Aorta (tissue), 5 donors: ENCODE measurements around the gene KLC3. TPM values are rescaled to one million over a fixed set of nuclear protein-coding genes. Genes with fewer than 3 reads are reported as not detected.
"Not testable (repeated sequence)": the region's sequence is repeated elsewhere in the genome, so short reads cannot be mapped to it uniquely, and the experiment has no call there.

Experiments
- ATAC-seq: fragments of 200-7000 bp; cut with Tn5 transposase; one replicate; pipeline ENCODE4 v1.9.1; 2022; ENCODE audit warnings: moderate library complexity; ENCODE audit not compliant: low FRiP score
- DNase-seq, 2 donors: peaks; one replicate each; pipeline ENCODE4 v3.0.0-alpha.2; 2020
- H3K27ac ChIP-seq, 2 donors: one replicate each; pipeline ENCODE4 v1.5.1; 2013; ENCODE audit warnings: low read length in 2 of 2, mild to moderate bottlenecking in 2 of 2, moderate library complexity in 2 of 2, control low read depth in 1 of 2, inconsistent platforms in 1 of 2, low read depth in 1 of 2
- H3K27me3 ChIP-seq, 2 donors: one replicate each; pipeline ENCODE4 v1.6.1; 2013; ENCODE audit warnings: control low read depth in 1 of 2, low read length in 1 of 2, mild to moderate bottlenecking in 1 of 2, moderate library complexity in 1 of 2; ENCODE audit not compliant: insufficient read depth in 2 of 2, control insufficient read depth in 1 of 2
- H3K36me3 ChIP-seq, 2 donors: one replicate each; pipeline ENCODE4 v1.6.1; 2013; ENCODE audit warnings: control low read depth in 1 of 2, low read length in 1 of 2, mild to moderate bottlenecking in 1 of 2; ENCODE audit not compliant: insufficient read depth in 2 of 2, control insufficient read depth in 1 of 2
- H3K4me1 ChIP-seq, 2 donors: one replicate each; pipeline ENCODE4 v1.6.1; 2013; ENCODE audit warnings: low read length in 2 of 2, control low read depth in 1 of 2, mild to moderate bottlenecking in 1 of 2, moderate library complexity in 1 of 2; ENCODE audit not compliant: insufficient read depth in 2 of 2, control insufficient read depth in 1 of 2
- H3K4me3 ChIP-seq, 2 donors: one replicate each; pipeline ENCODE4 v1.5.1; 2013; ENCODE audit warnings: low read length in 2 of 2, control low read depth in 1 of 2, mild to moderate bottlenecking in 1 of 2
- H3K9me3 ChIP-seq: one replicate; pipeline ENCODE4 v1.6.1; 2013; ENCODE audit warnings: mild to moderate bottlenecking, low read length; ENCODE audit not compliant: control insufficient read depth
- WGBS, 2 donors: extraction: QIAGEN DNeasy Blood & Tissue Kit; methylation state at CpG; one replicate each; pipeline ENCODE4 v1.1.7; 2013; 5-methylcytosine and 5-hydroxymethylcytosine counted together
- intact Hi-C, 2 donors: fragments of 100-400 bp; cut with DNase I; formaldehyde crosslinking; loops; one replicate each; pipeline versions ENCODE4 v1.14.2 to v1.15.0; 2022
- polyA plus RNA-seq, 2 donors: library from polyadenylated mRNA; stranded (reverse); fragments of 200-250 nt; gene quantifications; one replicate each; pipeline ENCODE4 v1.2.3, GENCODE V29; 2013
- total RNA-seq, 2 donors: library from RNA; stranded (reverse); fragmentation: NEBNext Ultra II Directional; extraction: Animal tissue kit (Norgen Biotek cat#: 25700); gene quantifications; one replicate each; pipeline ENCODE4 v1.2.1, GENCODE V29; 2021
- donor health status: healthy with polysubstance abuse.
- donor health status: Bipolar disorder and iron deficiency.
- donor health status: DM: no; HTN: no; CAD: no.
- donor health status: DM: no; HTN: no; CAD: no.
- donor health status: DM: yes; HTN: yes; CAD: no.

The KLC3 gene
- total and polyA plus RNA-seq, 4 donors, result not detected

DNA sequence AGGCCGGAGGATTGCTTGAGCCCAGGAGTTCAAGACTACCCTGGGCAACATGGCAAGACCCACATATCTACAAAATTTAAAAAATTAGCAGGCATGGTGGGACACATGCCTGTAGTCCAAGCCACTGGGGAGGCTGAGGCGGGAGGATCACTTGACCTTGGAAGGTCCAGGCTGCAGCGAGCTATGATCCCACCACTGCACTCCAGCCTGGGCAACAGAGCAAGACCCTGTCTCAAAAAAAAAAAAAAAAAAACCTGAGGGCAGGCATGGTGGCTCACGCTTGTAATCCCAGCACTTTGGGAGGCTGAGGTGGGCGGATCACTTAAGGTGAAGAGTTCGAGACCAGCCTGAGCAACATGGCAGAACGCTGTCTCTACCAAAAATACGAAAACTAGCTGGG, 31.2 kb upstream of the KLC3 start:
- H3K9me3 ChIP-seq, intact Hi-C loops, H3K4me3 ChIP-seq, H3K4me1 ChIP-seq, DNase-seq, ATAC-seq, H3K36me3 ChIP-seq, H3K27me3 ChIP-seq, H3K27ac ChIP-seq: not testable (repeated sequence)
- WGBS, 2 donors, result 83 to 92% methylated on average over 8 of the region's 8 CpGs

DNA sequence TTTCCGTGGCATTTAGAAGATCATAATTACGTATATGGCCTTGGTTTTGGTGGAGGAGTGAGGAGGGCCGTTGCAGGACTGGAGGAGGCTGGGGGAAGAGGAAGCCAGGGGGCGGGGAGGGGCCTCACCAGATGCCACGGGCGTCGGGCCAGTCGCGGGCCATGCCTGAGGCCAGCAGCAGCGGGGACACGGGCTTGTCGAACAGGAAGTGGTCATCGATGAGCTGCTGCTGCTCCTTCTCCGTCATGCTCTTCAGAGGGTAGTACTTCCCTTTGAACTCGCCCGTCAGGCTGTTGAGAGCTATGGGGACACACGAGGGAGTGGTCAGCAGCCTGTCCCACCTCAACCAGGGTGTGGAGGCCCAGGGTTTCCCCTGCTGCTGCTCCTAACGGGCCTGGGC, 28.9 kb upstream of the KLC3 start:
- Histone ChIP-seq H3K36me3 (no peaks in the 10 kb centered on the region), H3K9me3 (no peaks in the 10 kb centered on the region), H3K4me1 (no peaks in the 10 kb centered on the region), H3K27ac (no peak overlapping the region), H3K27me3 (peaks cover 0 to 2% of the 10 kb centered on the region in 2 donors), H3K4me3 (no peak overlapping the region)
- WGBS, 2 donors, result 55 to 60% methylated on average over 16 to 18 of the region's 18 CpGs
- intact Hi-C loops, result no loop called here
- ATAC-seq, result no peak
- DNase-seq, result peak in 1 of 2 donors; percentile 67

DNA sequence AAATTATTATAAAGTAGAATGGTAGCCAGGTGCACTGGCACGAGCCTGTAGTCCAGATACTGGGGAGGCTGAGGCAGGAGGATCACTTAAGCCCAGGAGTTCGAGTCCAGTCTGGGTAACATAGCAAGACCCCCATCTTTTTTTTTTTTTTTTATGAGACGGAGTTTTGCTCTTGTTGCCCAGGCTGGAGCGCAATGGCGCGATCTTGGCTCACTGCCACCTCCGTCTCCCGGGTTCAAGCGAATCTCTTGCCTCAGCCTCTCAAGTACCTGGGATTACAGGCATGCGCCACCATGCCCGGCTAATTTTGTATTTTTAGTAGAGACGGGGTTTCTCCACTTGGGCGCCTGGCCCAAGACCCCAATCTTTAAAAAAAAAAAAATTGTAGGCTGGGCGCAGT, 28.3 kb upstream of the KLC3 start:
- H3K27me3 ChIP-seq, ATAC-seq, H3K4me3 ChIP-seq, DNase-seq, H3K9me3 ChIP-seq, H3K36me3 ChIP-seq, intact Hi-C loops, H3K4me1 ChIP-seq, H3K27ac ChIP-seq: not testable (repeated sequence)
- 88 to 90% methylated on average over 14 of the region's 14 CpGs for WGBS, 2 donors

DNA sequence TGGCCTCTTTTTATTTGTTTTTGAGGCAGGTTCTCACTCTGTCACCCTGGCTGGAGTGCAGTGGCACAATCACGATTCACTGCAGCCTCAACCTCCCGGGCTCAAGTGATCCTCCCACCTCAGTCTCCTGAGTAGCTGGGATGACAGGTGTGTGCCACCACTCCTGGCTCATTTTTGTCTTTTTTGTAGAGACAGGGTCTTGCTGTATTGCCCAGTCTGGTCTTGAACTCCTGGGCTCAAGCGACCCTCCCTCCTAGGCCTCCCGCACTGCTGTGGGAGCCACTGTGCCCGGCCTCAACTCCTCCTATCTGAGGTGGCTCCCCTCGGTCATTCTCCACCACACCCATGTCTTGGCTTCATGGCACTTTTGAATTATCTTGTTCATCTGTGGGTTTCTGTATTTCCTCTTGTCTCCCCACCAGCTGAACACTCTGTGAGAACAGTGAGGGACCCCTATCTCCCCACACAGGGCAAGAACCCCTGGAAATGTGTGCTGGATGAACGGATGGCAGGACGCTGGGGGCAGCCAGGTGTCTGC, 25.8 kb upstream of the KLC3 start:
- Histone ChIP-seq H3K36me3 (no peaks in the 10 kb centered on the region), H3K9me3 (no peaks in the 10 kb centered on the region), H3K27ac (no peak overlapping the region), H3K4me3 (no peak overlapping the region), H3K27me3 (peaks cover 0 to 2% of the 10 kb centered on the region in 2 donors), H3K4me1 (no peaks in the 10 kb centered on the region)
- WGBS, 2 donors, result 72 to 77% methylated on average over 8 of the region's 8 CpGs
- ATAC-seq (no peak), DNase-seq (no peak)
- intact Hi-C loops, result no loop called here

DNA sequence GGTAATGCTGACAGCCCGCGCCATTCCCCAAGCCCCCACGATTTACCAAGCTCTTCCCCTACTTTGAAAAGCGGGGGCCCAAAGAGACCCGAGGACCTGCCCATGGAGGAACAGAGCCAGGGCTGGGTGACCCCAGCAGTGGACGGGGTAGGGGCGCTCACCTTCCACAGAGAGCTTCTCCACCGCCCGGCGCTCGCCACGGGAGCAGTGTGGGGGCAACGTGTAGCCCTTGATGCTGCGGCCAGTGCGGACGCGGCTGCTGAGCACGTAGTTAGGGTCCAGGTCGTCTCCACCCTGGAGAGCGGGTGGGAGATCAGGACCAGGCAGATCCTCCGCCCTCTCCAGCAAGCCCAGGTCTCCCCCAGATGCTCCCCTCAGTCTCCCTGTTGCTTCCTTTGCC, 25.2 kb upstream of the KLC3 start:
- Histone ChIP-seq H3K27ac (no peak overlapping the region), H3K4me1 (no peaks in the 10 kb centered on the region), H3K36me3 (no peaks in the 10 kb centered on the region), H3K9me3 (no peaks in the 10 kb centered on the region), H3K4me3 (no peak overlapping the region), H3K27me3 (peaks cover 0 to 2% of the 10 kb centered on the region in 2 donors)
- ATAC-seq (no peak), DNase-seq (no peak)
- 55 to 58% methylated on average over 21 of the region's 21 CpGs for WGBS, 2 donors
- intact Hi-C loops, result no loop called here

DNA sequence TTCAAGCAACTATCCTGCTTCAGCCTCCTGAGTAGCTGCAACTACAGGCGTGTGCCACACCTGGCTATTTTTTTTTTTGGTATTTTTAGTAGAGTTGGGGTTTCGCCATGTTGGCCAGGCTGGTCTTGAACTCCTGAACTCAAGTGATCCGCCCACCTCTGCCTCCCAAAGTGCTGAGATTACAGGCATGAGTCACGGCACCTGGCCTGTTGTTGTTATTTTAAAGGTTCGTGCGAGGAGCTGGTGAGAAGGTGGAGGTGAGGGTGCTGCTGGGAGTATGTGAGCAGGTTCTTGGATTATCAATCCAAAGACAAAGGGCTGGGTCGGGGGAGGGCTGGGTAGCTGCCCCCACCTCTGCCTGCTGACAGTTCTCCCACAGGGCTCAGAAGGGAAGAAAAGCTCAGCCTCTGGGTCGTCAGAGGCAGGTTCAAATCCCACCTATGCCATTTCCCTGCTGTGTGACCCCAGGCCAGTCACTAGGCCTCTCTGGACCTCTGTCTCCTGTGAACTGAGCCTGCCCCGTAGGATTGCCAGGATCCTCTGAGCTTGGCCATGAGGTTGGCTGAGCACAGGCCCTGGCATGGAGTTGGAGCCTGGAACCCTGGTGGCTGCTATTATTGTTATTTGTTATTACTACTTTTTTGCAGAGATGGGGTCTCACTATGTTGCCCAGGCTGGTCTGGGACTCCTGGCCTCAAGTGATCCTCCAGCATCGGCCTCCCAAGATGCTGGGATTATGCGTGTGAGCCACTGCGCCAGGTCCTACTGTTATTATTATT, 19.4 kb upstream of the KLC3 start:
- H3K4me3 ChIP-seq, result no peak overlapping the region
- no peak overlapping the region for H3K27ac ChIP-seq
- H3K27me3 ChIP-seq, result no peaks in the 10 kb centered on the region
- intact Hi-C loops, result no loop called here
- H3K4me1 ChIP-seq, result no peaks in the 10 kb centered on the region
- DNase-seq, result no peak
- no peaks in the 10 kb centered on the region for H3K36me3 ChIP-seq
- 83 to 92% methylated on average over 12 of the region's 12 CpGs for WGBS, 2 donors
- no peaks in the 10 kb centered on the region for H3K9me3 ChIP-seq
- ATAC-seq, result no peak

DNA sequence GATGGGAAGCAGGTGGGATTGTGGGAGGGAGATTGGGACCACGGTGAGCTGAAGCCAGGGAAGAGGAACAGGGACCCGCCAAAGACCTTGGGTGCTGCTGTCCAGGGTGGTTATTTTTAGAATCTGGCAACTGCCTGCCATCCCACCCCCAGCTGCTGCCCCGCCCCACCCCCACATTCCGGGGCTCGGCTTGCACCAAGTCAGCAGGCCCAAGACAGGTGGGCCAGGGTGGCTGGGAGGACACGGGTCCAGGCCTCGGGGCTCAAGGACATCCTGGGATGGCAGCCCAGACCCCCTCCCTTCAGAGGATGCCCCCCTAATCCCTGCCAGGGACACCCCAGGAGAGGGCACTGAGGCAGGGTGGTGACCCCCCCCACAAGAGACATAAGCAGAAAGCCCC, 18.7 kb upstream of the KLC3 start:
- no peak overlapping the region for H3K27ac ChIP-seq
- H3K9me3 ChIP-seq, result no peaks in the 10 kb centered on the region
- no peaks in the 10 kb centered on the region for H3K27me3 ChIP-seq
- H3K4me1 ChIP-seq, result no peaks in the 10 kb centered on the region
- intact Hi-C loops, result no loop called here
- no peak for ATAC-seq
- DNase-seq, result no peak
- WGBS, 2 donors, result 29 to 31% methylated on average over 7 of the region's 7 CpGs
- no peak overlapping the region for H3K4me3 ChIP-seq
- no peaks in the 10 kb centered on the region for H3K36me3 ChIP-seq

DNA sequence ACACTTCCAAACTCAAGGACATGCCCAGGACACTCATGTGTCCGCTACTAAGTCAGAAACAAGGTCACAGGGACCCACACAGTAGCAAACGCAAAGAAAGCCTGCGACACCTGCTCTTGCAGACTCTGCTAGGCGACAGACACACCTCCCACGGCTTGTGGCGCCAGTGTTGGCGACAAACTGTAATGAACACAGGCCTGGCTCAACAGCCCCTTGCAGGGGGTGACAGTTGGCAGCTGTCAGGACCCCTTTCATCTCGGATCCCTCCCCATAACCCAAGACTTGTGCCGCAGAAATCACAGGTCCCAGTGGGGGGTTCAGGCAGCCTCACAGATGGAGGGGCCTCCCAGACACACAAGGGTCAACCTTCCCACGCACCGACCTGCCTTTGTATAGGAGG, 18.2 kb upstream of the KLC3 start:
- no peak overlapping the region for H3K27ac ChIP-seq
- H3K4me3 ChIP-seq, result no peak overlapping the region
- no peaks in the 10 kb centered on the region for H3K27me3 ChIP-seq
- intact Hi-C loops, result no loop called here
- ATAC-seq (no peak), DNase-seq (no peak)
- no peaks in the 10 kb centered on the region for H3K4me1 ChIP-seq
- H3K36me3 ChIP-seq, result no peaks in the 10 kb centered on the region
- WGBS, 2 donors, result 78 to 82% methylated on average over 11 of the region's 11 CpGs
- no peaks in the 10 kb centered on the region for H3K9me3 ChIP-seq

DNA sequence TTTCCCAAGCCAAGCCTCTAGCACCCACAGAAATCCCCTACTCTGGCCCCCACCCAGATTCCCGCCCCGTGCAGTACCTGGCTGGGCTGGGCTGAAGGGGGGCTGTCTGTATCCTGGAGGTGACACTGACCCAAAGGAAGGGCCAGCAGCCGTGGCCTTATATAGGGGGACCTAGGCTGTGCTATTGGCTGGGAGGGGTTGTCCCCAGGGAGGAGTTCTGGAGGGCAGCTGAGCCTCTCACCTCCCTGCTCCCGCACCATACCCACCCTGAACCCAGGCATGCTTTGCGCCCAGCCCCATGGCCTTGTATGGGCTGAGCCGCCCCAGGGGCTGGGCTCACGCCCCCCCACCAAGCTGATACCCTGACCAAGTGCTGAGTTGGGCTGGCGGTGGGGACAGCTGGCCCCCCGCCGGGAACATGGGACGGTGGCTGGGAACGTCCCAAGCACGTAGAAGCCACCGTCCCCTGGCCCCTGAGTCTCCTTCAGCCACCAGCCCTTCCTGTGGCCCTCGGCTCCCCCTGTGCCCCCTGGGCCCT, 17.7 kb upstream of the KLC3 start, which contains the start of gene CKM:
TSS of gene CKM (minus strand) at position 132 of the 538 bp plus-strand sequence. CDS start 3,162 bp downstream, outside the sequence.
- 54 to 60% methylated on average over 15 of the region's 15 CpGs for WGBS, 2 donors
- Histone ChIP-seq H3K9me3 (no peaks in the 10 kb centered on the region), H3K4me3 (no peak within 1 kb of the TSS), H3K4me1 (no peaks in the 10 kb centered on the region), H3K36me3 (no peaks in the 10 kb centered on the region), H3K27ac (no peak within 1 kb of the TSS), H3K27me3 (no peaks in the 10 kb centered on the region)
- ATAC-seq (peak; percentile 22), DNase-seq (no peak)
- intact Hi-C loops, result no loop called here
